Ramos (cell line): ENCODE measurements around the gene FTCD.
"Not testable (repeated sequence)": the region's sequence is repeated elsewhere in the genome, so short reads cannot be mapped to it uniquely, and the experiment has no call there.

Experiments used
- in situ Hi-C: fragments of 300-500 bp; cut with MboI; formaldehyde crosslinking; loops from one replicate; pipeline ENCODE4 v1.14.3; 2022; ENCODE audit warnings: low sequenced_read_pairs; ENCODE audit not compliant: unreplicated experiment

Gene FTCD

DNA sequence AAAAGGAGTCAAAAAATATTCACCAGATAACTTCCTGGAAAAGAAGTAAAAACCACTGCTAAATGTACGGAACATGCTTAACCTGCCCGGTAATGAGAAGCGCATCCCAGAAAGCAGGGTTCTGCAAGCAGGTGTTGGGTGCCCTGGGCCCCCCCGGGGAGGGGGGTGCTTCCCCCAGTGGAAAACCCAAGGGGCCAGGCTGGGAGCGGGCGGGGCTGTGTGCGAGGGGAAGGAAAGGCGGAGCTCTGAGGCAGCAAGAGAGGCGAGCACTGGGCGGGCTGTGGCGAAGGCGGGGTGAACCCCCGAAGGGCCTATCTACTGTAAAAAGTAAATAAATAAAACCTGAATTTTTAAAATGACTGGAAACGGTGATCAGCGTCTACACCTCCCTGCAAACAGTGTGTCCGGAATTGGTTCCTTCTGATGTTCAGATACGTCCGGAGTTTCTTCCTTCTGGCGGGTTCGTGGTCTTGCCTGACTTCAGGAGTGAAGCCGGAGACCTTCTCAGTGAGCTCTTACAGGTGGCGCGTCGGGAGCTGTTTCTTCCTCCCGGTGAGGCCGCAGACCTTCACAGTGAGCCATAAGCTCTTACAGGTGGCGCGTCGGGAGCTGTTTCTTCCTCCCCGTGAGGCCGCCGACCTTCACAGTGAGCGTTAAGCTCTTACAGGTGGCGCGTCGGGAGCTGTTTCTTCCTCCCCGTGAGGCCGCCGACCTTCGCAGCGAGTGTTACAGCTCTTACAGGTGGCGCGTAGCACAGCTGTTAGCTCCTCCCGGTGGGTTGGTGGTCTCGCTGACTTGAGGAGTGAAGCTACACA is 13.4 kb downstream of the FTCD start:
- in situ Hi-C loops, result no loop called here

- in situ Hi-C loops, result not testable (repeated sequence)
Measured at GRCh38 chr21:46140352-46141003, 14.9 kb downstream of the FTCD start.

GRCh38 chr21:46139686-46140085 is 15.7 kb downstream of the FTCD start:
- in situ Hi-C loops, result no loop called here

DNA sequence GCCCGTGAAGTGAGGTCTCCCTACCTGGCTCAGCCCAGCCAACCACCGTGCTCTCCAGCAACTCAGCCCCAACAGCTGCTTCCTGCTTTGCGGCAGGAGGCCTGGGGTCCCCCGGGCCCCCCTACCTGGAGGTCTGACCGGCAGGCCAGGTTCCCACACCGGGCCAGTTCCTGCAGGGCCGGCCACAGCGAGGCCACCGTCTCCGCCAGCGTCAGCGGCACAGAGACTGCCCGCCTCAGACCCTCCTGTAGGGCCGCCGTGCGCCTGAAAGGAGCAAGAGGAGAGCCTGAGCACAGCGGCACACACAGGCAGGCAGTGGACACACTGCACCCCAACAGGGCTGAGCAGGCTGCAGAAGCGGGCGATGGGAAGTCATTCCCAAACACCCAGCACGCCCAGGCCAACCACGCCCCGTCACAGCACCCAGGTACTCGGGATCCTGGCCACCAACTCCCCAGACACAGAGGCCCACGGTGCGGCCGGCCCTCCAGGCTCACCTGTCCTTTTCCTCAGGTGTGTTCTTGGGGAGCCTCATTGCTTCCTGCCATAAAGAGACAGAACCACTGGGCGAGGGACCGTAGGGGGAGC is 16.9 kb downstream of the FTCD start:
- in situ Hi-C loops, result no loop called here

- in situ Hi-C loops, result no loop called here
Measured at GRCh38 chr21:46137908-46138307, 17.5 kb downstream of the FTCD start.

GRCh38 chr21:46136739-46137349 is 18.5 kb downstream of the FTCD start:
- in situ Hi-C loops, result no loop called here

- in situ Hi-C loops, result no loop called here
Measured at GRCh38 chr21:46135782-46136395, 19.5 kb downstream of the FTCD start.

DNA sequence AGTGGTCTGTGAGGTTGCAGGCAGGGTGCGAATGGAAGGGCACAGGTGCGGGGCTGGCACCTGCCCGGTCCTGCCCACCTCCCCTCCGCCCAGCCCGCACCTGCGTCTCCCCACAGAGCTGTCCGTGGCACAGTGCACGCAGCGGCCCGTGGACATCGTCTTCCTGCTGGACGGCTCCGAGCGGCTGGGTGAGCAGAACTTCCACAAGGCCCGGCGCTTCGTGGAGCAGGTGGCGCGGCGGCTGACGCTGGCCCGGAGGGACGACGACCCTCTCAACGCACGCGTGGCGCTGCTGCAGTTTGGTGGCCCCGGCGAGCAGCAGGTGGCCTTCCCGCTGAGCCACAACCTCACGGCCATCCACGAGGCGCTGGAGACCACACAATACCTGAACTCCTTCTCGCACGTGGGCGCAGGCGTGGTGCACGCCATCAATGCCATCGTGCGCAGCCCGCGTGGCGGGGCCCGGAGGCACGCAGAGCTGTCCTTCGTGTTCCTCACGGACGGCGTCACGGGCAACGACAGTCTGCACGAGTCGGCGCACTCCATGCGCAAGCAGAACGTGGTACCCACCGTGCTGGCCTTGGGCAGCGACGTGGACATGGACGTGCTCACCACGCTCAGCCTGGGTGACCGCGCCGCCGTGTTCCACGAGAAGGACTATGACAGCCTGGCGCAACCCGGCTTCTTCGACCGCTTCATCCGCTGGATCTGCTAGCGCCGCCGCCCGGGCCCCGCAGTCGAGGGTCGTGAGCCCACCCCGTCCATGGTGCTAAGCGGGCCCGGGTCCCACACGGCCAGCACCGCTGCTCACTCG is 23.3 kb downstream of the FTCD start:
- in situ Hi-C loops, result no loop called here

DNA sequence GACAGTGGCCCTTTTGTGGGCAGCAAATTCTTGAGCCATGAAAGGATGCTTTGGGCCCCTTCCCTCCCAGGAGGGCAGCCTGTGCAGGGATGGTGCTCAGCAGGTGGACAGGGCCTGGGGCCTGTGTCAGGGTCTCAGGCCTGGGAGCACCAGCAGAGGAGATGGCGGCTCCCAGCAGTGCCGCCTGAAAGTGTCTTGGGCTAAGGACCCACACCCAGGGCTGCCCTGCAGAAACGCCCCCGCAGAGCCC is 23.9 kb downstream of the FTCD start:
- in situ Hi-C loops, result no loop called here

DNA sequence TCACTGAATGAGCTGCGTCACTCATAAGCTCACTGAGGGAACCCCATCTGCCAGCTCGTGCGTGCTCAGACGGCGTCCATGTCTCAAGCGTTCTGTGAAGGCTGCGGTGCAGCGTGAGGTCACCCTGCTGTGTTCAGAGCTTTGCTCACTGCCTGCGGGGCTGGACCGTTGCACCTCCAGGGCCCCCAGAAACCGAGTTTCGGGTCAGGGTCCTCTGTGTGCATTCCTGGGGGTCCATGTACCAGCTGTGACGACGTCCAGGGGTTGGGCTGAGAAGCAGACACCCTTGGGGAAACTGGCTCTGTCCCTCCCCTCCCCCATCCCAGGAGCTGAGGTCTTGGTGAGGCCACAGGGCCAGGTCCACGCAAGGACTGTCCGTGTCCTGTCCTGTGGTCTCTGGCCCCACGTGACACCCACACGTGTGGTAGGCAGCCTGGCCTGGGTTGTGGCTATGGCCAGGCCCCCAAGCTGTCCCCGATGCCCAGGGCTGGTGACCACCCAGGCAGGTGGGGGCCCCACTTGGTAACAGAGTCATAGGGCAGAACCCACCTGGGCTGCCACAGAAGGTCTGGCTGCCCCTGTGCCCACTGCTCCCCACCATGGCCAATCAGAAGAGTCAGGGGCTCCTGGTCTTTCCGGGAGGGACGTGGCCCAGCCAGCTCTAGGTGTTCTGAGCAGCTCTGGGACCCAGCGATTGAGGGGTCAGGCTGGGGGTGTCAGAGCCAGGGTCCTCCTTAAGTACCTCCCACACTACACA is 24.4 kb downstream of the FTCD start:
- in situ Hi-C loops, result no loop called here

DNA sequence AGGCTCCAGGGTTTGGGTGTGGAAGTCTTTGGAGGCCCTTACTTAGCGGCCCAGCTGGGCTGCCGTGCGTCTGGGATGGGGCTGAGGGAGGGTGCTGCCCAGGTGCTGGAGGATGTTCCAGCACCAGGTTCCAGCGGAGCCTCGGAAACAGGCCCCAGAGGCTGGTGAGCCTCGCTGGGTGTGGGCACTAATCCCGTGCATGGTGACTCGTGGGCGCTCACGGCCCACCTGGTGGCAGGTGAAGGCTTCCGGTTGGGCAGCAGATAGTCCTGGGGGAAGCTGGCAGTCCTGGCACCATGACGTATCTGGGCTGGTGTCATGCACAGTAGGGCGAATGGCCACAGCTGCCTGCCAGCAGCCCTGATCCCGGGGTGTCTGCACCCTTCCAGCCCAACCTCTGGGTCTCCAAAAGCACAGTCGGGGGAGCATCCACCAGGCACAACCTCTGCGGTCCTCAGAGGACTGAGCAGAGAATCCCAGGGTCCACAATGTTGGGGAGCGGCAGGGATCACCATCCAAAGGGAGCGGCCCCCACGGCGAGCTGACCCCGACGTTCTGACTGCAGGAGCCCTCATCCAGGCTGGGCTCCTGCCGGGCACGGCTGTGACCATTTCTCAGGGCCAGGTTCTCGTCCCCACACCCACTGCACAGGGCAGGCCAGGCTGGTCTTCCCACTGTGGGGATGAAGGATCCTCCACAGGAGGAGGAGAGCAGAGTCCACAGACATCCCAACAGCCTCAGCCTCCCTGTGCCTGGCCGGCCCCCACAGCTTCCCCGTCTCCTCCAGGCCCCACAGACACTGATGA is 25.3 kb downstream of the FTCD start:
- in situ Hi-C loops, result no loop called here

GRCh38 chr21:46128933-46129571 is 26.3 kb downstream of the FTCD start:
- in situ Hi-C loops, result no loop called here

DNA sequence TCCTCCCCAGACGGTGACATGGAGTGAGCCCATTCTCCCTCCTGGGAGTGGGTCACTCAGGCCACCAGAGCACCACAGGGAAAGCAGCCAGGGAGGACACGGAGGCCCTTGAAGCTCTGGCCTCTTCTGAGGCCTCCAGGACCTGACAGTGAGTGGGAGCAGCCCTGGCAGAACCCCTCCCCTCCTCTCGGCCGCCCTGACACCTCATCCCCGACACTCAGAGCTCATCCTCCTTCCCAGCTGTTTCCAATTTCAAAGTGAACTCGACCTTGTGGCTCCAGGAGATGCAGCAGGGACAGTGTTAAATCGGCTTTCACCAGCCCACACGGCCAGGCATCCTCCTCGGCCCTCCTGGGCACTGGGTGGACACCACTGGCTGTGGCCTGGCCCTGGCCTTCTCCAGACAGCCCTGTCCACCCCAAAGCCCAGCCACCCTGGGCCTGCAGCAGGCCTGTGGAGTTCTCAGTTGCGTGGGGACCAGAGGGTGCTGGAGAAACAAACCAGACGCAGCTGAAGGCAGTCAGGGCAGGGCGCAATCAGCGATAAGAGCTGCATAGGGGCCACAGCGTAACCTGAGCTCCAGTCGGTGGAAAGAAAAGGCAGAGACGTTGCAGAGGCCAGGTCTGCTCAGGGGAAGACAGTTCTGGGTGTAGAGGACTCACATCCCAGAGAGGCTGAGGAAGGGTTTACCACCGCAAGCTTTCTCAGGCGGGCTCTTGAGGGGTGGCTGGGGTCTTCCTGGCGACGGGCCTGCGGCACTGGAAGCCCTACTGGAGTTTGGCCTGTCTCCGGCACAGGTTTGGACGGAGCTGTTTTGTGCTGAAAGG is 27.1 kb downstream of the FTCD start:
- in situ Hi-C loops, result no loop called here

- in situ Hi-C loops, result no loop called here
Measured at GRCh38 chr21:46127239-46128105, 27.9 kb downstream of the FTCD start.

DNA sequence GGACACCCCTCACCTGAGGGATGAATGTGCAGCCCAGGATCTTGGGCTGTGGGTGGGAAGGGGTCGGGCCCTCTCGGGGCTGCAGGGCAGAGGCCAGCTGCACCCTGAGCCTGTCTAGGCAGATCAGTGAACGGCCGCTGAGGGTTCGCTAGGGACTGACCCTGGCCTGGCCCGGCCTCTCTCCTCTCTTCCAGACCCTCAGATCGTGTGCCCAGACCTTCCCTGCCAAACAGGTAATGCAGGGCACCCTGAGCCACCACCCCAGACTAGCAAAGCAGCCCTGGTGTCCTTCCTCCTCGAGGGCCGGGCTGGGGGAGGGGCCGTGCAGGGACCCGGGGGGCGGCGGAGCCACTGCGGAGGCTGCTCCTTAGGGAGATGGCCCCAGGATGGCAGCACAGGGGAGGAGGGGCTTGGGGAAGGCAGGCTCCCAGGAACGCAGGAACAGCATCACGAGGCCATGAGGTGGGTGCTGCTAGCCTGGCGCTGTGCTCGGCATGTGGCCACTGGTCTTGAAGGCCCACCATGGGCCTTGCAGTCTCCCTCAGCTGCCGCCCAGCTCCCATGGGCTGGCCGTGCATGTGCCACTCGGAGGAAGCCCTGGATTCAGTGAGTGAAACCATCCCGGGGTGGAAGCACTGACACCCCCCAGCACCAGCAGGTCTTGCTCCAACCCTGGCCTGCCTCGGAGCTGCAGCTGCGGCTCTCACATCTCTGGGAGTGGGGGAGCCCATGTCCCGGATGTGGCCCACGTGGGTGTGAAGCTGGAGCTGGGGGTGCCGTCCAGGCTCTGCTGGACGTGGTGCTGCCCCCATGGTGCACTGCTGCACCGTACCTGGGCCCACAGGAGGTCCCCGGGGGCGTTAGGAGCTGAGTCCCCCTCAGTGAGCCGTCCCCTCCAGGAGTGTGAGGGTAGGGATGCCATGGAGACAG is 28.8 kb downstream of the FTCD start:
- in situ Hi-C loops, result no loop called here
